Breast epithelium (tissue), 3 donors: ENCODE measurements around the gene FER.

Experiments used
- POLR2A ChIP-seq: fragments of 450-650 bp; IDR thresholded peaks from one replicate; pipeline ENCODE4 v1.6.1; 2016; ENCODE audit warnings: antibody characterized with exemption, mild to moderate bottlenecking, moderate library complexity
- POLR2AphosphoS5 ChIP-seq, 3 donors: sonication (generic); formaldehyde crosslinking; IDR thresholded peaks; one replicate each; pipeline ENCODE4 v1.6.1; 2017; ENCODE audit warnings: antibody characterized with exemption in 3 of 3
- TF ChIP-seq, protein P1 (sequence below), 3 donors: fragments of 450-650 bp; IDR thresholded peaks; one replicate each; pipeline ENCODE4 v1.5.1; 2016 to 2017; ENCODE audit warnings: antibody characterized with exemption in 3 of 3, mild to moderate bottlenecking in 3 of 3, moderate library complexity in 3 of 3

DNA sequence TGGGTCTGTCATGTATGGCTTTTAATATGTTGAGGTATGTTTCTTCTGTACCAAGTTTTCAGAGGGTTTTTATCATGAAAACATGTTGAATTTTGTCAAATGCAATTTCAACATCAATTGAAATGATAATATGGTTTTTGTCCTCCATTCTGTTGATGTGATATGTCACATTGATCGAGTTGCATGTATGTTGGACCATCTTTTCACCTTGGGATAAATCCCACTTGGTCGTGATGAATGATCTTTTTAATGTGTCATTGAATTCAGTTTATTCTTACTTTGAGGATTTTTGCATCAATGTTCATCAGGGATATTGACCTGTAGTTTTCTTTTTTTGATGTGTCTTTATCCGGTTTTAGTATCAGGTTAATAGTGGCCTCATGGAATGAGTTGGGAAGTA lies 373.5 kb downstream of the FER start:
- TF ChIP-seq, protein P1, sequence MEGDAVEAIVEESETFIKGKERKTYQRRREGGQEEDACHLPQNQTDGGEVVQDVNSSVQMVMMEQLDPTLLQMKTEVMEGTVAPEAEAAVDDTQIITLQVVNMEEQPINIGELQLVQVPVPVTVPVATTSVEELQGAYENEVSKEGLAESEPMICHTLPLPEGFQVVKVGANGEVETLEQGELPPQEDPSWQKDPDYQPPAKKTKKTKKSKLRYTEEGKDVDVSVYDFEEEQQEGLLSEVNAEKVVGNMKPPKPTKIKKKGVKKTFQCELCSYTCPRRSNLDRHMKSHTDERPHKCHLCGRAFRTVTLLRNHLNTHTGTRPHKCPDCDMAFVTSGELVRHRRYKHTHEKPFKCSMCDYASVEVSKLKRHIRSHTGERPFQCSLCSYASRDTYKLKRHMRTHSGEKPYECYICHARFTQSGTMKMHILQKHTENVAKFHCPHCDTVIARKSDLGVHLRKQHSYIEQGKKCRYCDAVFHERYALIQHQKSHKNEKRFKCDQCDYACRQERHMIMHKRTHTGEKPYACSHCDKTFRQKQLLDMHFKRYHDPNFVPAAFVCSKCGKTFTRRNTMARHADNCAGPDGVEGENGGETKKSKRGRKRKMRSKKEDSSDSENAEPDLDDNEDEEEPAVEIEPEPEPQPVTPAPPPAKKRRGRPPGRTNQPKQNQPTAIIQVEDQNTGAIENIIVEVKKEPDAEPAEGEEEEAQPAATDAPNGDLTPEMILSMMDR (IDR thresholded peaks at IDR 0.05) = no peak
- TF ChIP-seq POLR2A (no peak), POLR2AphosphoS5 (IDR thresholded peaks at IDR 0.05) (no peak)
